GM18868 (cell line): ENCODE data around the gene NR1I2.

Source experiments
- ATAC-seq: cut with Tn5 transposase; IDR thresholded peaks from one replicate; pipeline ENCODE4 v1.9.1; 2021; ENCODE audit warnings: mild to moderate bottlenecking, moderate library complexity; ENCODE audit not compliant: unreplicated experiment

The NR1I2 gene

DNA sequence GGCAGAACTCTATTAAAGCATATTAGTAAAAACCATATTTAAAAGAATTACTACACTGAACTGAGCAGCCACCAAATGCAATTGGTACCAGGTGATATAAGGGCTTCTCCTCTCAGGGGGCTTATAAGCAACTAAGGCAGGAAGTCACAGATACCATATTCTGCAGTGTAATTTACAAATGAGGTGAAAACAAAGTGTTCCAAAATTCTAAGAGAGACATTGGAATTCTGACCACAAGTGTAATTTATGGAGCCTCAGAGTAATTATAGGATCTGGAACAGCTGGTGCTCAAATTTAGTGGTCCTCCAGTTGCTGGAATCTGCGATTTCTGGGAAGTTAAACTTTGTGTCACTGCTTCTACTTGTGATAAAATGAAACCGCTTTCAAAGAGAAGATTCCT lies 3.1 kb upstream of the NR1I2 start:
- ATAC-seq = no peak

DNA sequence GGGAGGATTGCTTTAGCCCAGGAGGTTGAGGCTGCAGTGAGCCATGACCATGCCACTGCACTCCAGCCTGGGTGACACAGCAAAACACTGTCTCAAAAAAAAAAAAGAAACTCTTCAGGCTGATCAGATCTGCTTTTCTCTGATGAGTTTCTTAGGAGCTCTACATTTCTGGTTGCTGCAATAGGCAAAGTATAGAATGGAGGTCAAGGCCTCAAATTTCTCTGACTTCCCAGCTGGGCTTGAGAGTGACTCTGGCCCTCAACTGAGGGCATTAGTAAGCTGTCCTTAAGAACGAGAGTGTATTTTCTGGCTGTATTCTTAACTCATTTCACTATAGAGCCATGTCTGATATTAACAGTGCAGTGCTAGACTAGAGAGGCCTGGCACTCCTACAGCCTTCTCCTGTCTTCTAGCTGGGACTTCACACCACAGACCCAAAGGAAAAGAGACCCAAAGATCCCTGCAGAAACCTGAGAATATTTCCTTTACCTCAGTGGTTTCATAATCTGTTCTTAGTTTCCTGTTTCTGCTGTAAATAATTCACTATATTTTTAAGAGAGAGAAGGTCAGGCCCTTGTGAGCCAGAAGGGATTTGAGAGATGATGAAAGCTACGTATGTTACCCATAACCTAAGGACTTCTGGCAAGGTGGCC lies 2.0 kb upstream of the NR1I2 start:
- ATAC-seq = no peak

DNA sequence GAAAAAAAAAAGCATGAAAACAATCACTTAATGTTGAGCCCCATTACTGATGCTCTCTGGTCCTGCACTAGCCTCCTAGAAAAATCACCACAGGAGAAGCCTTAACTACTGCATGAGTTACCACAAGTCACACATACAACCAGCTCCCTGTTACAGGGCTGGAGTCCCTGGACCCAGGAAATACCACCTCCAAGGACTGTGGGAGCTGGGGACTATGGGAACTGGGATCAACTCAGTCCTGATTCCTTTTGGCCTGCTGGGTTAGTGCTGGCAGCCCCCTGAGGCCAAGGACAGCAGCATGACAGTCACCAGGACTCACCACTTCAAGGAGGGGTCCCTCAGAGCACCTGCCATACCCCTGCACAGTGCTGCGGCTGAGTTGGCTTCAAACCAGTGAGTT lies 559 bp downstream of the NR1I2 start:
- ATAC-seq = no peak

DNA sequence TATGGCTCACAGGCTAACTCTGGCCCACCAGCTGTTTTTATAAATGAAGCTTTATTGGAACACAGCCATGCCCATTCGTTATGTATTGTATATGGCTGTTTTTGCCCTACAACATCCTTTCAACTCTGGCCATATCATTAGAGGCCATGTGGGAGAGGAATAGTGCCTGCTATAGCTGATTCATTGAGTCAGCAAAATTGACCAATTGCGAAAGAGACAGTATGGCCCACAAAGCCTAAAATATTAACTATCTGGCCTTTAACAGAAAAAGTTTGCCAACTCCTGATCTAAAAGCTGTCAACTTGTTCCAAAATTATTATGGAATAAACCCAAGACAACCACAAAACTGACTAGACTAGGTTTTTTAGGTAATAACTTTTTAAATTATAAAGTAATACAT lies 1.4 kb downstream of the NR1I2 start:
- ATAC-seq = no peak

DNA sequence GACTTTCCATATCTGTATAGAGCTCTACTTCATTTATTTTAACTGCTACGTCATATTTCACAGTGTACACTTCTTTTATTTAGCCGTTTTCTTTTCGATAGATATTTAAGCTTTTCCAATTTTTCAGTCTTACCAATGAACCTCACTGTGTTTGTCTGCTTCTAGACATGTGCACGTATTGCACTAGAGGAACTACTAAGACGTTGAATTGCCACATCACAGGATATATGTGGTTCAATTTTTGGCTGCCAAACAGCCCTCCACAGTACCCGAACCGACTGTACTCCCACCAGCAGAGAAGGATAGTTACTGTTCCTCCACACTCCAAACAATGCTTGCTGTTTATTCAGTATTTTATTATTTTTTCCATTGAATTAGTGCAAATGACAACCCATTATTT lies 2.0 kb downstream of the NR1I2 start:
- ATAC-seq = no peak

DNA sequence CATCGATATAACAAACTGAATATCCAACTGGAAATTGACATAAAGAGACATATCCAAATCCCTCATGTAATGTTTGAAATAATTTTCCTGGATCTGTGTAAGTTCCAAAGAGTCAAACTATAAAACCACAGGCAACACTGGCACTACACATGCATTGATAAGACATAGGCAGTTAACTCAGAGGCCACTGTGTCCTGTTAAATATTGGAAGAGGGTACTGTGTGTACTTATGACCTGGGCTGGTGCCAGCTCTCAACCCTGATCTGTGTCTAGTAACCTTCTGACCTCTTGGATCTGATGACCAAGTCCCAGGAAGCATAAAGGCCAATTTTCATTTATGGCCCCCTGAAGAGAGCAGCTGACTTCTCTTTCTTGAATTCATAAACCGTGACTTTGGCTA lies 4.5 kb downstream of the NR1I2 start:
- no peak for ATAC-seq

DNA sequence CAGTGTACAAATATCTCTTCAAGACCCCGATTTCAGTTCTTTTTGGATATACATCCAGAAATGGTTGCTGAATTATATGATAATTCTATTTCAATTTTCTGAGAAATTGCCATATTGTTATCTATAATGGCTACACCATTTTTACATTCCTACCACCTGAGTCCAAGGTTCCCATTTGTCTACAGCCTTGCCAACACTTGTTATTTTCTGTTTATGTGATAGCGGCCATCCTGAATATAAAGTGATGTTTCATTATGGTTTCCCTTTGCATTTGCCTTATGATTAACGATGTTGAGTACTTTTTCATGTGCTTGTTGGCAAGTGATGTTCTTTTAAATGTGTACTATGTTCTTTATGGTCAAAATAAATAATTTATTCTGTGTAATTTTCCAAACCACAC lies 8.5 kb downstream of the NR1I2 start:
- no peak for ATAC-seq

DNA sequence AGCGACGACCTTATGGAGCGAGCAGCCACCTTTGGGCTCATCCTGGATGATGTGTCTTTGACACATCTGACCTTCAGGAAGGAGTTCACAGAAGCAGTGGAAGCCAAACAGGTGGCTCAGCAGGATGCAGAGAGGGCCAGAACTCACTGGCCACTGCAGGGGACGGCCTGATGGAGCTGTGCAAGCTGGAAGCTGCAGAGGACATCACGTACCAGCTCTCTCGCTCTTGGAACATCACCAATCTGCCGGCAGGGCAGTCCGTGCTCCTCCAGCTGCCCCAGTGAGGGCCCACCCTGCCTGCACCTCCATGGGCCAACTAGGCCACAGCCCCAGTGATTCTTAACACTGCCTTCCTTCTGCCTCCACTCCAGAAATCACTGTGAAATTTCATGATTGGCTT lies 10.4 kb downstream of the NR1I2 start:
- no peak for ATAC-seq

DNA sequence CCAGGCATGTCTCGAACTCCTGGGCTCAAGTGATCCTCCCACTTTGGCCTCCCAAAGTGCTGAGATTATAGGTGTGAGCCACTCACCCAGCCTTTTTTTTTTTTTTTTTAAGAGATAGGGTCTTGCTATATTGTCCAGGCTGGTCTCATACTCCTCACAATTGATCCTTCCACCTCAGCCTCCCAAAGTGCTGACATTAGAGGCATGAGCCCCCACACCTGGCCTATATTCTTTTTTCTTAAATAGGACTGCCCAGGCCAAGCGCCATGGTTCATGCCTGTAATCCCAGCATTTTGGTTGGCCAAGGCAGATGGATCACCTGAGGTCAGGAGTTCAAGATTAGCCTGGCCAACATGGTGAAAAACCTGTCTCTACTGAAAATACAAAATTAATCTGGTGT lies 12.5 kb downstream of the NR1I2 start:
- ATAC-seq = no peak

DNA sequence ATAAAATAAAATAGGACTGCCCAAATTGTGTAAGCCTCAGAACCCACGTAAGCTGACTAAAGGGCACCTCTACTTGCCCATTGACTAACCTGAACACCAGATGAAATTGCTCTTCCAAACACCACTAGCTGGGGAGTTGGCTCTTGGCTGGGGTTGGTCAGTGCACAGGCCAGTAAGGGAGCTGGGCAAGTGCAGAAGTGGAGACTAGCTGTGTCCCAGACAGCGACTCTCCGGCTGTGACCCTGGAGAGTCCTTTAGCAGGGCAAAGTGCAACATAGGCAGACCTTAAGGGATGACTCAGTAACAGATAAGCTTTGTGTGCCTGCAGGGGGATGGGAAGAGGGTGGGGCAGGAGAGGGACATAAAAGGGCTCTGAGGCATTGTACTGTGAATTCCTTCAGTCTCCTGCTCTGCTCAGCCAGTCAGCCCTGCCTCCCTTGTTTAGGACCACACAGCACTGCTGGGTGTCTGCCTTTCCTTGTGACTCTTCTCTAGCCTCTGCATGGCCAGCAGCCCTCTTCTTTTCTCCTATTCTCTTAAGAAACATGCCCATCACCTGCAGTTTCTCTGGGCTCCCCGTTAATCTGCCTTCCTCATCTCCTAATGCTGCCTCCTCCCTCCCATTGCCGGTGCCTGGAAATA lies 13.2 kb downstream of the NR1I2 start:
- no peak for ATAC-seq

DNA sequence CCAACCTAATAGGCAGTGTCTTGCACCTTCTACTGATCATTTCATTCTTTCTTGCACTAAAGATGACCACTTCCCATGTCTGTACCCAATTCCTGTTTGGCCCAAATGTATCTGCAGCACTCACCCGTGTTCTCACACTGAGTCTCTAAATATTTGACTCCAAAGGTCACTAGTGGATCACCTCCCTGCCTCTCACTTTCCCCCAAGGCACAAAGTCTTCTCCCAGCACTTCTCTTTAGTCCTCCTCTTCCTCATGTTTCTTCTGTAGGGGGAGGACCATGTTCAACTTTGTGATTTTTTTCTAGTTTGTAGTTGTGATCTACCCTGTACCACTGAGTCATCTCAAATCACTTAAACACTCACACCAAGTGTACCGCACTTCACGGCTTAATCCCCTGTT lies 13.9 kb downstream of the NR1I2 start:
- no peak for ATAC-seq

DNA sequence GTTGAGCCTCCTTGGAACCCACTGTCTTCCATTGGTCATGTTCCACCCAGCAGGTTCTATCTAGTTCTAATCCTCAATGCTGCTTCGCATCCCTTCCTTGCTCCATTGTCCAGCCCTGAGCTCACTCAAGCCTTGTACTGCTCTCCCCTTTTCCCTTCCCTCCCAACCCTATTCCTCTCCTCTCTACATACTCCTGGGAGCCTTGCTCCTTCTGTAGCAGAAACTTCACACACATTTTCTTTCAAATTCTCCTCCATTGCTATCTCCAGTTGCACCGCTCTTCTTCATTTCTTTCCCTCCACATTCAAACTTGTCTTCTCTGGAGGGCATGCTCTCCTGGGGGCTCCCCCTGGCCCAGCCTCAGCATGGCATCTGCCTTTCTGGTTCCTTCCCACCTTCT lies 14.5 kb downstream of the NR1I2 start:
- ATAC-seq = no peak

DNA sequence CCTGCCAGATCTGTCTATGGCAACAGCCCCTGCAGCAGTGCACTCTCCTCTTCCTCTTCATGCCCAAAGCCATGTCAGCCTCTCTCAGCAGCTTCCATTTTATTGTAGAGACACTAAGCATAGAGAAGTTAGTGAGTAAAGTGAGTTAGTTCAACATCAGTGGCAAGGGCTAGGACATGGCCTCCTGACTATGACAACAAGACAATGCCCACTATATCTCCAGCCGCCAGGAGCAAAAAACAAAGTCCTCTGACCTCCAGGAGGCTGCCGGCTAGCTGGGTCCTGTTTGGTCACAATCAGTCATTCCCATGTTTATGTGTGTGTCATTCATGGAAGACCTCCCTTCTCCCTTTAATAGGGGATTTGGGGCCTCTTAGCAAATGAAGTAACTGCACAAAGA lies 14.9 kb downstream of the NR1I2 start:
- no peak for ATAC-seq

DNA sequence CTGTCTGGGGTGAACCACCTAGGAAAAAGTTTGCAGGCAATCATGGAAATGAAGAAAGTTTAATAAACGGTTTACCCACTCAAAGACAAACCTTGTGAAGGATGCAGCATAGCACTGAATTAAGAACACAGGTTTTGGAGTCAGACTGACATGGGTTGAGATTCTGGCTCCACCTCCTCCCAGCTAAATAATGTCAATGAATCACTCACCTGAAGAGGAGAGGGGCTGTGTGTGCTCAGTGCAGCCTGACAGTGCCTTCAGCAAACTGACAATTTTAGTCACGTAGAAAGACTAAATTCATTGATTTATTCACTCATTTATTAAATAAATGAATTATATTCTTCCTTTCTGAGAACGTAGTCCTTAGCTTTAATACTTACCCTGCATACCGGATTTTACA lies 18.9 kb downstream of the NR1I2 start:
- ATAC-seq = no peak

DNA sequence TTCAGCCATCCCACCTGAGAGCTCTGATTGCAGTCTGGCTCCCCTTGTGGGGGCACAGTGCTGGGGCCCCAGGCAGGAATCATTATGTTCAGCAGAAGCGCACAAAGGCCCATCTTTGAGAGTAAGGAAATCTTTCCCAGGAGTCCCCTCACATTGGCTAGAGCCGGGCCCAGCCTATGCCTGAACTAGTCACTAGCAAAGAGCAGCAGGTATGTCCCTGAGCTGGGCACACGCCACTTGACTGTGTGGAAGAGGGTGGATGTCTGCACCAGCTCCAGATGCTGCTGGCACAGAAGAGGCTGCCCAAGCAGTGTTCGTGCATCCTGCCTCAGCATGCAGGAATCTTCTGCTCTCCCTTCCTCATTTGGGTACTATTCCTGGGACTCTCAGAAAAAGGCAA lies 26.3 kb downstream of the NR1I2 start:
- ATAC-seq = no peak

DNA sequence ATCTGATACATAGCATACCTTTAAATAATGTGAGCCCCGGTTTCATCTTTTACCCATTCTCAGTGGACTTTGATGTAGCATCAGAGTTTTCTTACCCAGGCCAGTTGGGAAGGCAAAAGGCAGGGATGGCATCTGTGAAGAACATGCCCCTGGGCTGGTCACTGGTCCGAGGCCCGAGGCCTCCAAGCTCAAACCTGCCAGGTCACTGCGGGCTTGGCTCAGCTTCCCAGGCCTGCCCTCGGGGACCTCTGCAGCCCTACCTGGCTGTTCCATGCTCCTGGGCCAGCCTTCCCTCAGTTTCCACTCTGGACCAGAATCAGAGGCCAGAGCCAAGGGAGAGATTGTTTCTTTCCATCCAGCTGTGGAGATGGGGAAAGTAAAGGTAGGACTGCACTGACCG lies 26.9 kb downstream of the NR1I2 start:
- ATAC-seq = no peak

DNA sequence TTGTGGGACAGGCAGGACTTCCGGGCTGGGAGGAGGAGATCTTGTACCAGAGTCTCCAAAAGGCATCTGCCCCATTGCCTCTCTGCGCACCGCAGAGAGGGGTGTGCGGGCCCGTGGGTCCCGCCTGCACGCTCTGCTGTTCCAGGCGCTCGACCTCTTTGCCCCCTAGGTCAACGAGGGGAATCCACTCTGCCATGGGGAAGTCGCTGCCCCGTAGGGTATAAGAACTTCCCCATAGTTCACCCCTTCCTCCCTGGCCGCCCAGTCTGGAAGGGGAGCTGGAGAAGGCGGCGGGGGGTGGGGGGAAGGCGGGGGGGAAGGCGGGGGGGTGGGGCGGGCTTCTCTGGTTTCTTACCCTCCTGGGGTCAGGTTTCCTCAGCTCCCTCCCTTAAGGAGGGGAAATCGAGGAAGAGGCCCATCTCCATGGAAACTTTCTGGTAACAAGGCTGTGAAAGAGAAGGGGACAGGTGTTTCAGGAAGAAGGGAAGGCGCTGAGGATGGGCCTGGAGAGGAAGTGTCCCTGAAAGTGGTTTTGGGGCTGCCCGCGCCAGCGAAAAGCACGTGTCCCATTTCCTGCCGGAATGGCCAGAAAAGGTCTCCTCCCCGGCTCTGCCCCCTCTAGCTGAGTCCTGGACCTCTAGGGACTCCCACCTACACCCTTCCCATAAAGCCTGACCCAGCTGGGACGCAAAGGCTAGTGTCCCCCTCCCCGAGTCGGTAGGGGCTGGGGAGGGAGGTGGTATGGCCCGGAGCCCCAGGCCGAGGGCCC lies 27.5 kb downstream of the NR1I2 start:
- ATAC-seq = peak; percentile 41

DNA sequence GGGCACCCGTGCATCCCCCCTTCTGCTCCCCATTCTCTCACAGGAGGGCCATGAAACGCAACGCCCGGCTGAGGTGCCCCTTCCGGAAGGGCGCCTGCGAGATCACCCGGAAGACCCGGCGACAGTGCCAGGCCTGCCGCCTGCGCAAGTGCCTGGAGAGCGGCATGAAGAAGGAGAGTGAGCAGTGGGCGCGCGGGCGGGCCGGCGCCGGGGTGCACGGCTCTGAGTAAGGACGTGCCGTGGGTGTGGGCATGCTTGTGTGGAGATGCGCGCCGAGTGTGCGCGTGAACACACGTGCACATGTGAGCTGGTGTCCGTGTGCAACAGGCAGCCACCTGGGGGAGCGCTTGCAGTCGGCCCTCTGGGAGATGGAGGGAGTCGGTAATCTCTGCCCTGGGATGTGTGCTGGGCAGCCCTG lies 28.1 kb downstream of the NR1I2 start:
- ATAC-seq = peak; percentile 84

DNA sequence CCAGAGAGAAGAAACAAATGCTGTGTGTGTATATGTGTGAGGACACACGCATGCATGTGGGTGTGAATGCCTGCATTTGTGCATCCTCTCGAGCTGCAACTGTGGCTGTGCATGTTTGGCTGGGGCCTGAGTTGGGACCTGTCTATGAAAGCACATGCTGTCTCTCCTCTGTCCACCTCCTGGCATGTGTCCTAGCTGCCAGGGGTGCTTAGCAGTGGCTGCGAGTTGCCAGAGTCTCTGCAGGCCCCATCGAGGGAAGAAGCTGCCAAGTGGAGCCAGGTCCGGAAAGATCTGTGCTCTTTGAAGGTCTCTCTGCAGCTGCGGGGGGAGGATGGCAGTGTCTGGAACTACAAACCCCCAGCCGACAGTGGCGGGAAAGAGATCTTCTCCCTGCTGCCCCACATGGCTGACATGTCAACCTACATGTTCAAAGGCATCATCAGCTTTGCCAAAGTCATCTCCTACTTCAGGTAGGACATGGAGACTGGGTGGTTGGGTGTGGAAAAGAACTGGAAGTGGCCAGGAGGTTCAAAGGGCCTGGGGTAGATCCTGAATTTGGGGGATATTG lies 30.7 kb downstream of the NR1I2 start:
- ATAC-seq = no peak

DNA sequence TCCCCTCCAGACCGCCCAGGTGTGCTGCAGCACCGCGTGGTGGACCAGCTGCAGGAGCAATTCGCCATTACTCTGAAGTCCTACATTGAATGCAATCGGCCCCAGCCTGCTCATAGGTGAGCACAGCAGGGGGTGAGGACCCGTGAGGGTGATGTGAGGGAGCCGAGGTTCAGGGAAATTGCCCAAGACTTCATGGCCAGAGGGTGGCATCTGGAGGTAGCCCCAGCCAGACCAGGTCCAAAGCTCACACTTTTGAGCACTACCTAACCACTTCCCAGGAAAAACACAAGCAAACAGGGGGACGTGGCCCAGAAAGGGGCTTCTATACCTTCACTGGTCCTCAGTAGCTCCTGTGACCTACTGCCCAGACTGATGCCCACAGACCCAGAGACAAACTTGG lies 33.8 kb downstream of the NR1I2 start:
- ATAC-seq = no peak

DNA sequence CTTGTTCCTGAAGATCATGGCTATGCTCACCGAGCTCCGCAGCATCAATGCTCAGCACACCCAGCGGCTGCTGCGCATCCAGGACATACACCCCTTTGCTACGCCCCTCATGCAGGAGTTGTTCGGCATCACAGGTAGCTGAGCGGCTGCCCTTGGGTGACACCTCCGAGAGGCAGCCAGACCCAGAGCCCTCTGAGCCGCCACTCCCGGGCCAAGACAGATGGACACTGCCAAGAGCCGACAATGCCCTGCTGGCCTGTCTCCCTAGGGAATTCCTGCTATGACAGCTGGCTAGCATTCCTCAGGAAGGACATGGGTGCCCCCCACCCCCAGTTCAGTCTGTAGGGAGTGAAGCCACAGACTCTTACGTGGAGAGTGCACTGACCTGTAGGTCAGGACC lies 35.2 kb downstream of the NR1I2 start:
- no peak for ATAC-seq
